HEK293 (cell line): ENCODE measurements around the gene C13orf46.

Experiments used
- CTCF ChIA-PET: fragments of 350-600 bp; formaldehyde crosslinking; extraction: SDS; loops from one replicate; lab custom pipeline; 2021; ENCODE audit warnings: antibody characterized with exemption; lab: Yijun Ruan, JAX
- POLR2A ChIA-PET: fragments of 300-600 bp; formaldehyde crosslinking; extraction: SDS; loops from one replicate; lab custom pipeline; 2020; ENCODE audit warnings: antibody characterized with exemption, inconsistent platforms; lab: Yijun Ruan, JAX
- H3K27ac ChIP-seq: fragments of 200-500 bp; sonication (Bioruptor generic); 2 replicates; pipeline ENCODE4 v1.5.1; 2014; ENCODE audit warnings: low read depth, low read length, control low read depth, inconsistent platforms; ENCODE audit errors: extremely low read depth
- H3K36me3 ChIP-seq, 2 experiments: fragments of 200-500 bp in 1 of 2; sonication (Bioruptor generic) in 1 of 2; 1 replicate in 1 of 2; 2 replicates in 1 of 2; pipeline ENCODE4 v1.5.1; 2014 to 2017; ENCODE audit warnings: inconsistent platforms in 2 of 2, low read length in 2 of 2; ENCODE audit not compliant: control insufficient read depth in 2 of 2, insufficient read depth in 1 of 2
- H3K4me1 ChIP-seq: fragments of 200-500 bp; sonication (Bioruptor generic); 2 replicates; pipeline ENCODE4 v1.5.1; 2014; ENCODE audit warnings: mild to moderate bottlenecking, low read length, inconsistent platforms; ENCODE audit not compliant: control insufficient read depth, insufficient read depth
- H3K4me3 ChIP-seq: 2 replicates; pipeline ENCODE4 v1.5.1; 2011; ENCODE audit warnings: low read depth, mild to moderate bottlenecking, control low read depth, low read length, moderate library complexity
- H3K9me3 ChIP-seq: fragments of 200-500 bp; sonication (Bioruptor generic); 2 replicates; pipeline ENCODE4 v1.5.1; 2014; ENCODE audit warnings: low read depth, low read length, inconsistent platforms; ENCODE audit not compliant: control insufficient read depth, insufficient read depth
- SETDB1 ChIP-seq: IDR thresholded peaks from one replicate; pipeline ENCODE4 v1.6.1; 2017; ENCODE audit warnings: mild to moderate bottlenecking, low read length, moderate library complexity, mixed read lengths; ENCODE audit not compliant: insufficient read length
- ZNF10 ChIP-seq: fragments of 450-650 bp; formaldehyde crosslinking; IDR thresholded peaks from 2 replicates; pipeline ENCODE4 v1.5.1; 2017; ENCODE audit warnings: missing biosample characterization, missing genetic modification characterization
- ZNF23 ChIP-seq: fragments of 450-650 bp; formaldehyde crosslinking; IDR thresholded peaks from 2 replicates; pipeline ENCODE4 v1.5.1; 2016; ENCODE audit warnings: missing biosample characterization, missing genetic modification characterization, borderline replicate concordance
- ZNF274 ChIP-seq, 2 experiments: fragments of 200-500 bp in 1 of 2; fragments of 450-650 bp in 1 of 2; sonication (Bioruptor generic) in 1 of 2; formaldehyde crosslinking in 1 of 2; IDR thresholded peaks; 2 replicates each; pipeline versions ENCODE4 v1.5.1 to v1.6.1; 2014 to 2016; ENCODE audit warnings: borderline replicate concordance in 1 of 2, inconsistent platforms in 1 of 2, low read length in 1 of 2, missing biosample characterization in 1 of 2, missing genetic modification characterization in 1 of 2
- ZNF426 ChIP-seq: fragments of 450-650 bp; formaldehyde crosslinking; IDR thresholded peaks from 2 replicates; pipeline ENCODE4 v1.5.1; 2017; ENCODE audit warnings: missing biosample characterization, missing genetic modification characterization, mild to moderate bottlenecking, inconsistent platforms, moderate library complexity
- ZNF558 ChIP-seq: fragments of 450-650 bp; formaldehyde crosslinking; IDR thresholded peaks from 2 replicates; pipeline ENCODE4 v1.5.1; 2016; ENCODE audit warnings: missing biosample characterization, missing genetic modification characterization
- ZNF585B ChIP-seq: fragments of 450-650 bp; formaldehyde crosslinking; IDR thresholded peaks from 2 replicates; pipeline ENCODE4 v1.5.1; 2016; ENCODE audit warnings: missing biosample characterization, missing genetic modification characterization
- ZNF621 ChIP-seq: fragments of 450-650 bp; formaldehyde crosslinking; IDR thresholded peaks from 2 replicates; pipeline ENCODE4 v1.5.1; 2017; ENCODE audit warnings: missing biosample characterization, missing genetic modification characterization
- ZNF768 ChIP-seq: fragments of 450-650 bp; formaldehyde crosslinking; IDR thresholded peaks from 2 replicates; pipeline ENCODE4 v1.5.1; 2018; ENCODE audit warnings: missing biosample characterization, mild to moderate bottlenecking, missing genetic modification characterization
- ZNF791 ChIP-seq: fragments of 450-650 bp; formaldehyde crosslinking; IDR thresholded peaks from 2 replicates; pipeline ENCODE4 v1.5.1; 2016; ENCODE audit warnings: missing biosample characterization, missing genetic modification characterization
- TF ChIP-seq, protein P1 (sequence below): IDR thresholded peaks from 2 replicates; pipeline ENCODE4 v1.6.1; 2011; ENCODE audit warnings: mild to moderate bottlenecking, low read depth, low read length, borderline replicate concordance
- TF ChIP-seq, protein P2 (sequence below): fragments of 450-650 bp; formaldehyde crosslinking; IDR thresholded peaks from 2 replicates; pipeline ENCODE4 v1.5.1; 2016; ENCODE audit warnings: missing biosample characterization, missing genetic modification characterization
- TF ChIP-seq, protein P3 (sequence below): fragments of 450-650 bp; formaldehyde crosslinking; IDR thresholded peaks from 2 replicates; pipeline ENCODE4 v1.5.1; 2017; ENCODE audit warnings: missing biosample characterization, missing genetic modification characterization
- TF ChIP-seq, protein P4 (sequence below): fragments of 450-650 bp; formaldehyde crosslinking; IDR thresholded peaks from 2 replicates; pipeline ENCODE4 v1.5.1; 2016; ENCODE audit warnings: missing biosample characterization, missing genetic modification characterization
- TF ChIP-seq, protein P5 (sequence below): fragments of 450-650 bp; formaldehyde crosslinking; IDR thresholded peaks from 2 replicates; pipeline ENCODE4 v1.5.1; 2016; ENCODE audit warnings: missing biosample characterization, missing genetic modification characterization
- TF ChIP-seq, protein P6 (sequence below): fragments of 450-650 bp; formaldehyde crosslinking; conservative IDR thresholded peaks from 2 replicates; pipeline ENCODE4 v1.5.1; 2016; ENCODE audit warnings: low read depth, missing biosample characterization, missing genetic modification characterization
- TF ChIP-seq, protein P7 (sequence below): fragments of 450-650 bp; formaldehyde crosslinking; IDR thresholded peaks from 2 replicates; pipeline ENCODE4 v1.5.0; 2017; ENCODE audit warnings: missing biosample characterization, missing genetic modification characterization, borderline replicate concordance

C13orf46 gene

DNA sequence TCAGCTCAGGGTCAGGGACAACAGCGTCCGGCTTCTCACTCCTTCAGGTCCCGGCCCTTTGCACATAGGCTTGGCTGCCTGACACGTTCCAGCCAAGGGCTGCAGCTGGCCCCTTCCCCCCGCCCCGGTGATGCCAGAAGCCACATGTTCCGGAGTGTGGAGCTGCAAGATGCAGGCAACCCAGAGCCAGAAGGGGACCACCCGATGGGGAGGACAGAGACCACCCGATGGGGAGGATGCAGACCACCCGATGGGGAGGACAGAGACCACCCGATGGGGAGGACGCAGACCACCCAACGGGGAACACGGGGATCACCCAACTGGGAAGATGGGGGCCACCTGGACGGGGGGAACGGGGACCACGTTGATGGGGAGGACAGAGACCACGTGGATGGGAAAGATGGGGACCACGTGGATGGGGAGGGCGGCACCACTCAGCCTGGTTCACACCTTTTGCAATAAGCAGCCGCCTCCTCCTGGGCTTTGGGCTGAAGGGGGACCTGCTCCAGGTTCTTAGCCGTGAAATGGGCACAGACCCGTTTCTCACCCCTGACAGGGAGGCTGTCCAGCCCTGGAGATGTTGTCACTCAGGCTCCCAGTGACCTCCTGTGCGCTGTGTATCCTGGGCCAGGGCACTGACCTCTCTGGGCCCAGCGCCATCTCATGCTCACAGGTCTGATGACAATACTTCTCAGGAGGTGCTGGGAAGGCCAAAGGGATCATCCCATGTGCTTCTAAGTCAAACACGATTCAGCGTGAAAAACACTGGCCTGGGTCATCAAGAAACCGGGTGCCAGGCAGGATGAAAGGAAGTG is 34.5 kb downstream of the C13orf46 start:
- Histone ChIP-seq H3K4me3 (no peak overlapping the region), H3K36me3 (no peaks in the 10 kb centered on the region), H3K9me3 (no peaks in the 10 kb centered on the region), H3K4me1 (no peaks in the 10 kb centered on the region), H3K27ac (no peak overlapping the region)
- TF ChIP-seq ZNF791 (tag by site-specific recombination): no peak
- TF ChIP-seq ZNF621 (tag by site-specific recombination): no peak
- TF ChIP-seq, protein P1, sequence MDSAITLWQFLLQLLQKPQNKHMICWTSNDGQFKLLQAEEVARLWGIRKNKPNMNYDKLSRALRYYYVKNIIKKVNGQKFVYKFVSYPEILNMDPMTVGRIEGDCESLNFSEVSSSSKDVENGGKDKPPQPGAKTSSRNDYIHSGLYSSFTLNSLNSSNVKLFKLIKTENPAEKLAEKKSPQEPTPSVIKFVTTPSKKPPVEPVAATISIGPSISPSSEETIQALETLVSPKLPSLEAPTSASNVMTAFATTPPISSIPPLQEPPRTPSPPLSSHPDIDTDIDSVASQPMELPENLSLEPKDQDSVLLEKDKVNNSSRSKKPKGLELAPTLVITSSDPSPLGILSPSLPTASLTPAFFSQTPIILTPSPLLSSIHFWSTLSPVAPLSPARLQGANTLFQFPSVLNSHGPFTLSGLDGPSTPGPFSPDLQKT: no peak
- TF ChIP-seq ZNF274 (IDR thresholded peaks at IDR 0.05; ENCODE audit: low read length): no peak
- TF ChIP-seq ZNF274 (tag by site-specific recombination; IDR thresholded peaks at IDR 0.05; ENCODE audit: borderline replicate concordance): no peak
- TF ChIP-seq, protein P2, sequence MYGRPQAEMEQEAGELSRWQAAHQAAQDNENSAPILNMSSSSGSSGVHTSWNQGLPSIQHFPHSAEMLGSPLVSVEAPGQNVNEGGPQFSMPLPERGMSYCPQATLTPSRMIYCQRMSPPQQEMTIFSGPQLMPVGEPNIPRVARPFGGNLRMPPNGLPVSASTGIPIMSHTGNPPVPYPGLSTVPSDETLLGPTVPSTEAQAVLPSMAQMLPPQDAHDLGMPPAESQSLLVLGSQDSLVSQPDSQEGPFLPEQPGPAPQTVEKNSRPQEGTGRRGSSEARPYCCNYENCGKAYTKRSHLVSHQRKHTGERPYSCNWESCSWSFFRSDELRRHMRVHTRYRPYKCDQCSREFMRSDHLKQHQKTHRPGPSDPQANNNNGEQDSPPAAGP: no peak
- TF ChIP-seq, protein P3, sequence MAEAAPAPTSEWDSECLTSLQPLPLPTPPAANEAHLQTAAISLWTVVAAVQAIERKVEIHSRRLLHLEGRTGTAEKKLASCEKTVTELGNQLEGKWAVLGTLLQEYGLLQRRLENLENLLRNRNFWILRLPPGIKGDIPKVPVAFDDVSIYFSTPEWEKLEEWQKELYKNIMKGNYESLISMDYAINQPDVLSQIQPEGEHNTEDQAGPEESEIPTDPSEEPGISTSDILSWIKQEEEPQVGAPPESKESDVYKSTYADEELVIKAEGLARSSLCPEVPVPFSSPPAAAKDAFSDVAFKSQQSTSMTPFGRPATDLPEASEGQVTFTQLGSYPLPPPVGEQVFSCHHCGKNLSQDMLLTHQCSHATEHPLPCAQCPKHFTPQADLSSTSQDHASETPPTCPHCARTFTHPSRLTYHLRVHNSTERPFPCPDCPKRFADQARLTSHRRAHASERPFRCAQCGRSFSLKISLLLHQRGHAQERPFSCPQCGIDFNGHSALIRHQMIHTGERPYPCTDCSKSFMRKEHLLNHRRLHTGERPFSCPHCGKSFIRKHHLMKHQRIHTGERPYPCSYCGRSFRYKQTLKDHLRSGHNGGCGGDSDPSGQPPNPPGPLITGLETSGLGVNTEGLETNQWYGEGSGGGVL: no peak
- TF ChIP-seq, protein P4, sequence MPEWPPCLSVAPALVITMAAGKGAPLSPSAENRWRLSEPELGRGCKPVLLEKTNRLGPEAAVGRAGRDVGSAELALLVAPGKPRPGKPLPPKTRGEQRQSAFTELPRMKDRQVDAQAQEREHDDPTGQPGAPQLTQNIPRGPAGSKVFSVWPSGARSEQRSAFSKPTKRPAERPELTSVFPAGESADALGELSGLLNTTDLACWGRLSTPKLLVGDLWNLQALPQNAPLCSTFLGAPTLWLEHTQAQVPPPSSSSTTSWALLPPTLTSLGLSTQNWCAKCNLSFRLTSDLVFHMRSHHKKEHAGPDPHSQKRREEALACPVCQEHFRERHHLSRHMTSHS: no peak
- no peak for TF ChIP-seq ZNF585B (tag by site-specific recombination)
- no peak for TF ChIP-seq SETDB1
- no peak for TF ChIP-seq ZNF558
- TF ChIP-seq ZNF10 (tag by site-specific recombination): no peak
- TF ChIP-seq ZNF426 (tag by site-specific recombination): no peak
- TF ChIP-seq ZNF768 (tag by site-specific recombination): no peak
- TF ChIP-seq, protein P5, sequence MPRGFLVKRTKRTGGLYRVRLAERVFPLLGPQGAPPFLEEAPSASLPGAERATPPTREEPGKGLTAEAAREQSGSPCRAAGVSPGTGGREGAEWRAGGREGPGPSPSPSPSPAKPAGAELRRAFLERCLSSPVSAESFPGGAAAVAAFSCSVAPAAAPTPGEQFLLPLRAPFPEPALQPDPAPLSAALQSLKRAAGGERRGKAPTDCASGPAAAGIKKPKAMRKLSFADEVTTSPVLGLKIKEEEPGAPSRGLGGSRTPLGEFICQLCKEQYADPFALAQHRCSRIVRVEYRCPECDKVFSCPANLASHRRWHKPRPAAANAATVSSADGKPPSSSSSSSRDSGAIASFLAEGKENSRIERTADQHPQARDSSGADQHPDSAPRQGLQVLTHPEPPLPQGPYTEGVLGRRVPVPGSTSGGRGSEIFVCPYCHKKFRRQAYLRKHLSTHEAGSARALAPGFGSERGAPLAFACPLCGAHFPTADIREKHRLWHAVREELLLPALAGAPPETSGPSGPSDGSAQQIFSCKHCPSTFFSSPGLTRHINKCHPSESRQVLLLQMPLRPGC (tag by site-specific recombination): no peak
- TF ChIP-seq, protein P6, sequence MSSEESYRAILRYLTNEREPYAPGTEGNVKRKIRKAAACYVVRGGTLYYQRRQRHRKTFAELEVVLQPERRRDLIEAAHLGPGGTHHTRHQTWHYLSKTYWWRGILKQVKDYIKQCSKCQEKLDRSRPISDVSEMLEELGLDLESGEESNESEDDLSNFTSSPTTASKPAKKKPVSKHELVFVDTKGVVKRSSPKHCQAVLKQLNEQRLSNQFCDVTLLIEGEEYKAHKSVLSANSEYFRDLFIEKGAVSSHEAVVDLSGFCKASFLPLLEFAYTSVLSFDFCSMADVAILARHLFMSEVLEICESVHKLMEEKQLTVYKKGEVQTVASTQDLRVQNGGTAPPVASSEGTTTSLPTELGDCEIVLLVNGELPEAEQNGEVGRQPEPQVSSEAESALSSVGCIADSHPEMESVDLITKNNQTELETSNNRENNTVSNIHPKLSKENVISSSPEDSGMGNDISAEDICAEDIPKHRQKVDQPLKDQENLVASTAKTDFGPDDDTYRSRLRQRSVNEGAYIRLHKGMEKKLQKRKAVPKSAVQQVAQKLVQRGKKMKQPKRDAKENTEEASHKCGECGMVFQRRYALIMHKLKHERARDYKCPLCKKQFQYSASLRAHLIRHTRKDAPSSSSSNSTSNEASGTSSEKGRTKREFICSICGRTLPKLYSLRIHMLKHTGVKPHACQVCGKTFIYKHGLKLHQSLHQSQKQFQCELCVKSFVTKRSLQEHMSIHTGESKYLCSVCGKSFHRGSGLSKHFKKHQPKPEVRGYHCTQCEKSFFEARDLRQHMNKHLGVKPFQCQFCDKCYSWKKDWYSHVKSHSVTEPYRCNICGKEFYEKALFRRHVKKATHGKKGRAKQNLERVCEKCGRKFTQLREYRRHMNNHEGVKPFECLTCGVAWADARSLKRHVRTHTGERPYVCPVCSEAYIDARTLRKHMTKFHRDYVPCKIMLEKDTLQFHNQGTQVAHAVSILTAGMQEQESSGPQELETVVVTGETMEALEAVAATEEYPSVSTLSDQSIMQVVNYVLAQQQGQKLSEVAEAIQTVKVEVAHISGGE: no peak
- TF ChIP-seq ZNF23 (tag by site-specific recombination): no peak
- TF ChIP-seq, protein P7, sequence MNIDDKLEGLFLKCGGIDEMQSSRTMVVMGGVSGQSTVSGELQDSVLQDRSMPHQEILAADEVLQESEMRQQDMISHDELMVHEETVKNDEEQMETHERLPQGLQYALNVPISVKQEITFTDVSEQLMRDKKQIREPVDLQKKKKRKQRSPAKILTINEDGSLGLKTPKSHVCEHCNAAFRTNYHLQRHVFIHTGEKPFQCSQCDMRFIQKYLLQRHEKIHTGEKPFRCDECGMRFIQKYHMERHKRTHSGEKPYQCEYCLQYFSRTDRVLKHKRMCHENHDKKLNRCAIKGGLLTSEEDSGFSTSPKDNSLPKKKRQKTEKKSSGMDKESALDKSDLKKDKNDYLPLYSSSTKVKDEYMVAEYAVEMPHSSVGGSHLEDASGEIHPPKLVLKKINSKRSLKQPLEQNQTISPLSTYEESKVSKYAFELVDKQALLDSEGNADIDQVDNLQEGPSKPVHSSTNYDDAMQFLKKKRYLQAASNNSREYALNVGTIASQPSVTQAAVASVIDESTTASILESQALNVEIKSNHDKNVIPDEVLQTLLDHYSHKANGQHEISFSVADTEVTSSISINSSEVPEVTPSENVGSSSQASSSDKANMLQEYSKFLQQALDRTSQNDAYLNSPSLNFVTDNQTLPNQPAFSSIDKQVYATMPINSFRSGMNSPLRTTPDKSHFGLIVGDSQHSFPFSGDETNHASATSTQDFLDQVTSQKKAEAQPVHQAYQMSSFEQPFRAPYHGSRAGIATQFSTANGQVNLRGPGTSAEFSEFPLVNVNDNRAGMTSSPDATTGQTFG (tag by site-specific recombination): no peak
- ChIA-PET POLR2A (no interaction called here), CTCF (no interaction called here)
